Kidney glomerular epithelial cell (primary cell): ENCODE data around the gene RAMP3.

Experiments used
- DNase-seq: peaks from one replicate; lab custom pipeline; 2025; lab: John Stamatoyannopoulos, UW

The RAMP3 gene

GRCh38 chr7:45223728-45224630, 66.4 kb downstream of the RAMP3 start:
- no peak for DNase-seq

DNA sequence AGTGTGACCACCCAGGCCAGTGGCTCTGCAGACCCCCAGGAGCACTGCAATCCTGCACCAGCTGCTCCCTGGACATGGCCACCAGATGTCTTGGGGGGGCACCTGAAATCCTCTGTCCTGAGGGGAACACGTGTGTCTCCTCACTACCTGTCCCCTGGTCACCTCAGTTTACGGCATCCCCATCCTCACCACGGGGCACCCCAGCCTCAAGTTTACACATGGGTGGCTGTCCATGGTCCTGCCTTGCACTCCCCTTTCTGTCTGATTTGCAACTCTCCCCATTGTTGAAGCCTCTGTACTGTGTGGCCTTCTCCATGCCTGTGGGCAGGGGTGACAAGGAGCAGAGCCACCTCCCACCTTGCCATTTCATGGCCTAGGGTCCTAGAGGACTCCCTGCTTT, 67.2 kb downstream of the RAMP3 start:
- DNase-seq, result no peak

- no peak for DNase-seq
These were observed 67.8 kb downstream of the RAMP3 start for GRCh38 chr7:45225311-45225947.

- no peak for DNase-seq
These were observed 68.4 kb downstream of the RAMP3 start for GRCh38 chr7:45225948-45226335.

DNA sequence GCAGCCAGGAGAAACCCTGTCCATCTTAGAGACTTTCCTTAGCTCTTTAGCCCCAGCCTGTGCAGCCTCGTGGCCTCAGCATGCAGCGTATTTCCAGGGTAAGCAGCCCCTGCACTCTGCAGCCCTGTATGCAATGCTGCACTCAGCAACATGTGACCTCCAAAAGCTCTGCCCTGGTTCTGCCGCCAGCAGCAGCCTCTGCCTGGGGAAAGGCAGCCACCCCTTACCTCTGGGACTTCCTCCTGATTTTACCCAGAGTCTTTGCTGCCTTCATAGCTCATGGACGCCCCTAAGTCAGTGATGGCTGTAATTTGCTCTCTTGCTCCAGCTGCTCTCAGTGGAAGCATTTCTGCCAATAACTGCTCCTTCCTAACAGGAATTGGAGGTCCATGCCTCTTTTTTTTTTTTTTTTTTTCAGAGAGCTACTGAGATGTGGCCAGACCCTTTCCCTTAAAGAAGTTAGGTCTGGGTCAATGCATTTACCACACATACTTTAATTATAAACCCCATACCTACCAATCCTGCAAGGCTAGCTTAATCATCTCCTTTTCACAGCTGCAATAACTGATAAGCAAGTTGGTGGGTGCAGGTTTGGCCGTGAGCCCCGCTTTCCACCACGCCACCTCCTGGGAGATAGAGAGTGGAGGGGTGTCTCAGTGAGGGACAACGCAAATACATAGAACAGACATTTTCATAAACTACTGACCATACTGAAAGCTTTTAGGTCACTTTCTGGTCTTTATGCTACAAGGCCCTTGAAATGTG, 71.7 kb downstream of the RAMP3 start:
- no peak for DNase-seq

DNA sequence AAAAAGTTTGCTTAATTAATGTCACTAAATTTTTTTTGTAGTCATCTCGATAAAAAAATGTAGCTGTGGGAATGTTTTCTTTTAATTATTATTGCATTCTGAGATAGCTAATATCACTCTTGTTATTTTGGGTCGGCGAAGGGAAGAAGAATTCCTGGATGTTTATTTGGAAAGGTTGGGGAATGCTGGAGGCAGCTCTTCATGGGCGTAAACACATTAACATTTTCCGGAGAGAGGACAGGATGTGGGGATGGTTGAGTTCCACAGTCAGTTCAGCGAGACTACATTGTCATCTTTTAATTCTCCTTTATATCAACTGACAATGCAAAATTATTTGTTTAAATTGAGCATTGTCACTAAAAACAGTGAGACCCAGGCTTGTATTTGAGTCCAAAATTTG, 72.5 kb downstream of the RAMP3 start:
- no peak for DNase-seq

DNA sequence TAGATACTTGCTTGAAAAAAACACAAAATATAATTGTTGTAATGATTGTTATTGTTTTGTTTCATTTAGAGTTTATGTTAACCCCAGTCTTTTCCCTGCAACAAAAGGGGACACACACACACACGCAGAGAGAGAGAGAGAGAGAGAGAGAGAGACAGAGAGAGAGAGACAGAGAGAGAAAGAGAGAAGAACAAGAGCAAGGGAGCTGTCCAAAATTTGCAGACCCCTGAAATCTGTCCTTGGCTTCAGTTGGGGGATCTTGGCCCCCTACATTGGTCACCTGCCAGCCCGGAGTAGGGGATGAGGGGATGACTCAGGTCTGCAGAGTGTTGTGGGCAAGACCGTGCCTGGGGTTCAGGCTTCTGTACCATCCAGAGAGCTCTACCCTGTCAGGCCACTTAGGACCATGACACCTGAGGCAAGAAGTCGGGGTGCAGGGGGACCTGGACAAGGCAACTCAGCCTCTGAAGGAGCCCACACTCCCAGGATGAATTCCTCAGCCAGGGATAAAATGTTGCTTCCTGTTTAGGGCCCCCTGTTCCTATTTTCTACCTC, 73.1 kb downstream of the RAMP3 start:
- DNase-seq, result no peak

GRCh38 chr7:45233249-45233775, 75.7 kb downstream of the RAMP3 start:
- no peak for DNase-seq
